K562 (cell line): Measurements from ENCODE around the gene EML2. TPM values are rescaled to one million over a fixed set of nuclear protein-coding genes. Genes with fewer than 3 reads are reported as not detected.

Experiments used
- BRD9 ChIP-seq: fragments of 450-650 bp; IDR thresholded peaks from 2 replicates; pipeline ENCODE4 v1.6.1; 2018; ENCODE audit warnings: low read depth; ENCODE audit not compliant: partially characterized antibody
- E2F4 ChIP-seq: sonication (generic); formaldehyde crosslinking; IDR thresholded peaks from 2 replicates; pipeline ENCODE4 v1.8.0; 2022; ENCODE audit warnings: mild to moderate bottlenecking, low read depth, missing genetic modification reagents
- MYC ChIP-seq, 2 experiments: fragments of 250-450 bp in 1 of 2; sonication (Bioruptor Pico) in 1 of 2; IDR thresholded peaks; 2 replicates each; pipeline versions ENCODE4 v1.5.1 to v1.6.1; 2012 to 2021; ENCODE audit warnings: low read depth in 2 of 2, borderline replicate concordance in 1 of 2, improper control_type of control experiment in 1 of 2, low read length in 1 of 2, mild to moderate bottlenecking in 1 of 2, moderate library complexity in 1 of 2
- NFRKB ChIP-seq: fragments of 450-650 bp; IDR thresholded peaks from 2 replicates; pipeline ENCODE4 v1.6.1; 2016; ENCODE audit warnings: low read depth
- PTTG1 ChIP-seq: fragments of 450-650 bp; IDR thresholded peaks from 2 replicates; pipeline ENCODE4 v1.6.1; 2016; ENCODE audit warnings: low read depth, mild to moderate bottlenecking, missing genetic modification characterization, missing compliant biosample characterization
- SIX5 ChIP-seq, 2 experiments: IDR thresholded peaks; 2 replicates each; pipeline ENCODE4 v1.6.1; 2011; ENCODE audit warnings: low read length in 2 of 2, borderline replicate concordance in 1 of 2, low read depth in 1 of 2, mild to moderate bottlenecking in 1 of 2, moderate library complexity in 1 of 2; ENCODE audit not compliant: insufficient read depth in 1 of 2
- TEAD1 ChIP-seq, 2 experiments: fragments of 450-650 bp in 1 of 2; sonication (generic) in 1 of 2; formaldehyde crosslinking; IDR thresholded peaks; 2 replicates each; pipeline versions ENCODE4 v1.4.0 to v1.8.0; 2020 to 2022; ENCODE audit warnings: mild to moderate bottlenecking in 2 of 2, missing genetic modification reagents in 1 of 2
- ZNF239 ChIP-seq: fragments of 250-450 bp; sonication (Bioruptor Pico); IDR thresholded peaks from 2 replicates; pipeline ENCODE4 v1.4.0; 2020; ENCODE audit warnings: mild to moderate bottlenecking
- polyA plus RNA-seq, 8 experiments: library from polyadenylated mRNA; depleted of rRNA in 4 of 8; stranded (reverse) in 5 of 8; unstranded in 3 of 8; fragments of >200 nt; fragmentation: Nextera tagmentation in 2 of 8; fragmentation: Illumina TruSeq in 1 of 8; extraction: Ambion mirVana in 2 of 8; extraction: Trizol in 1 of 8; gene quantifications; 2 replicates each; pipeline versions ENCODE4 v1.2.1 to v1.2.3, GENCODE V29; 2011 to 2014; ENCODE audit warnings: inconsistent platforms in 1 of 8, missing spikeins in 1 of 8
- total RNA-seq, 7 experiments: library from RNA; depleted of rRNA in 6 of 7; stranded (reverse); fragments of >200 nt in 6 of 7; fragmentation: Illumina TruSeq in 2 of 7; extraction: Trizol in 2 of 7; gene quantifications; 2 replicates each; pipeline versions ENCODE4 v1.2.1 to v1.2.3, GENCODE V29; 2011 to 2021; ENCODE audit warnings: low replicate concordance in 1 of 7
- TF ChIP-seq, protein P1 (sequence below): fragments of 450-650 bp; IDR thresholded peaks from 2 replicates; pipeline ENCODE4 v1.6.1; 2016
- TF ChIP-seq, protein P2 (sequence below): sonication (generic); formaldehyde crosslinking; IDR thresholded peaks from 2 replicates; pipeline ENCODE4 v1.9.0; 2022; ENCODE audit warnings: mild to moderate bottlenecking, missing genetic modification reagents
- TF ChIP-seq, protein P3 (sequence below): fragments of 450-650 bp; IDR thresholded peaks from 2 replicates; pipeline ENCODE4 v1.6.1; 2016; ENCODE audit warnings: low read depth, mild to moderate bottlenecking, moderate library complexity

The EML2 gene
- total and polyA plus RNA-seq, 9 of the 15 experiments (the other 6 are each of a cell fraction or from before 2014, with no cell fraction given), result 2.6 to 69.6 (median 24.8) TPM

DNA sequence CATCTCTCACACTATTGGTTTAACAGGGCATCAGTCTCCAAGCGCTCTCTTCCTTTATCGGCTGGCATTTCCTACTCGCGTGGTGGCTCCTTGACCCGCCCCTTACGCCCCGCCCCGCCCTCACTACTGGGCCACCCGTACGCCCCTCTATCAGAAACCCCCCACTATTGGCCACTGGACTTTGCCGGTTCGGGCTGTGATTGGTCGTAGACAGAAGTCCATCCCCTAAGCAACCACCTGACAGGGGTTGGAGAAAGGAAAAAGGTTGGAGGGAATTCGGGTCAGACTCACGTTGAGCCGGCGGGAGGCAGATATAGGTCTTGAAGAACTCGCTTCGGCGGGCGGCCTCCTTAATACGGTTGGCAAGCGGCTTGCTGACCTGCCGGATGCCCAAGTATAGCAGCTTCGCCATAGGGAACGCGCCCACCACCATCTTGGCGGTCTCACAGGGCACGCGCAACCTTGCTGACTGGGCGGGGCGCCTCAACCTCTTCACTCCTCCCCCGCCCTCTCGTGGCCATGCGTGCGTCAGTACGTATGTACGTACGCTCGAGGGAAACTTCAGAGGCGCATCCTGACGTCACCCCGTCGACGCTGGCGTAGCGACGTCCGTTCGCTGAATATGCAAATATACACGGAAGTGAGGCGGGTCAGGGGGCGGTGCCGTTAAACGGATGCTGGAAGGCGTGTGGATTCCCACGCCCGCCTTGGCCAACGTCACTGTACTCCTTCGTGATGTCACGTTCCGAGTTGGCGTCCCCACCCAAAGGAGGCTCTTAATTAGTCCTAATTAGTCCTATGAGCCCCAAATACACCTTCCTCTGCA, 54.7 kb downstream of the EML2 start, which contains the start of gene OPA3 (continued):
- peak; percentile 86 for TF ChIP-seq MYC (IDR thresholded peaks at IDR 0.05; ENCODE audit: low read depth, low read length)
- TF ChIP-seq MYC (CRISPR knock-in tag; IDR thresholded peaks at IDR 0.05; ENCODE audit: borderline replicate concordance, low read depth), result no peak
- no peak for TF ChIP-seq SIX5 (IDR thresholded peaks at IDR 0.05; ENCODE audit: borderline replicate concordance in 1 of 2, insufficient read depth in 1 of 2, low read depth in 1 of 2, low read length in 2 of 2)
- TF ChIP-seq NFRKB, result peak; percentile 77
- TF ChIP-seq, protein P1, sequence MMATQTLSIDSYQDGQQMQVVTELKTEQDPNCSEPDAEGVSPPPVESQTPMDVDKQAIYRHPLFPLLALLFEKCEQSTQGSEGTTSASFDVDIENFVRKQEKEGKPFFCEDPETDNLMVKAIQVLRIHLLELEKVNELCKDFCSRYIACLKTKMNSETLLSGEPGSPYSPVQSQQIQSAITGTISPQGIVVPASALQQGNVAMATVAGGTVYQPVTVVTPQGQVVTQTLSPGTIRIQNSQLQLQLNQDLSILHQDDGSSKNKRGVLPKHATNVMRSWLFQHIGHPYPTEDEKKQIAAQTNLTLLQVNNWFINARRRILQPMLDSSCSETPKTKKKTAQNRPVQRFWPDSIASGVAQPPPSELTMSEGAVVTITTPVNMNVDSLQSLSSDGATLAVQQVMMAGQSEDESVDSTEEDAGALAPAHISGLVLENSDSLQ, result peak; percentile 99
- TF ChIP-seq, protein P2, sequence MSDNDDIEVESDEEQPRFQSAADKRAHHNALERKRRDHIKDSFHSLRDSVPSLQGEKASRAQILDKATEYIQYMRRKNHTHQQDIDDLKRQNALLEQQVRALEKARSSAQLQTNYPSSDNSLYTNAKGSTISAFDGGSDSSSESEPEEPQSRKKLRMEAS (CRISPR knock-in tag), result peak; percentile 90
- no peak for TF ChIP-seq ZNF239
- TF ChIP-seq TEAD1 (CRISPR knock-in tag; IDR thresholded peaks at IDR 0.05), result peak in 1 of 2 experiments; percentile 81; a peak in 1 of 4 replicates
- TF ChIP-seq, protein P3, sequence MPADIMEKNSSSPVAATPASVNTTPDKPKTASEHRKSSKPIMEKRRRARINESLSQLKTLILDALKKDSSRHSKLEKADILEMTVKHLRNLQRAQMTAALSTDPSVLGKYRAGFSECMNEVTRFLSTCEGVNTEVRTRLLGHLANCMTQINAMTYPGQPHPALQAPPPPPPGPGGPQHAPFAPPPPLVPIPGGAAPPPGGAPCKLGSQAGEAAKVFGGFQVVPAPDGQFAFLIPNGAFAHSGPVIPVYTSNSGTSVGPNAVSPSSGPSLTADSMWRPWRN, result peak; percentile 67
- no peak for TF ChIP-seq PTTG1 (tag)
- peak; percentile 65; the same call in 1 of the 2 replicates for TF ChIP-seq E2F4 (CRISPR knock-in tag)
- peak; percentile 10 for TF ChIP-seq BRD9
